ENCODE results near the gene MALSU1. TPM values are rescaled to one million over a fixed set of nuclear protein-coding genes. Genes with fewer than 3 reads are reported as not detected.
A peak's percentile ranks its signal among the peaks of the same experiment; 100 is the strongest.

The MALSU1 gene
- total and polyA plus RNA-seq, 2 of the 13 experiments (the other 11 are each of a cell fraction or from before 2014, with no cell fraction given): 72.0 to 141 TPM

GRCh38 chr7:23298885-23299769, at the start of gene MALSU1 (continued):
- peak; percentile 94 for TF ChIP-seq ARID4A (CRISPR knock-in tag; IDR thresholded peaks at IDR 0.05; ENCODE audit: borderline replicate concordance)
- TF ChIP-seq IRF2 (CRISPR knock-in tag; IDR thresholded peaks at IDR 0.05): peak; percentile 52
- TF ChIP-seq ZMYM2 (CRISPR knock-in tag; IDR thresholded peaks at IDR 0.05): peak; percentile 40; the same call in 1 of the 2 replicates
- no peak for TF ChIP-seq MBD4 (IDR thresholded peaks at IDR 0.05; ENCODE audit: borderline replicate concordance, low read length)
- TF ChIP-seq, protein P1, sequence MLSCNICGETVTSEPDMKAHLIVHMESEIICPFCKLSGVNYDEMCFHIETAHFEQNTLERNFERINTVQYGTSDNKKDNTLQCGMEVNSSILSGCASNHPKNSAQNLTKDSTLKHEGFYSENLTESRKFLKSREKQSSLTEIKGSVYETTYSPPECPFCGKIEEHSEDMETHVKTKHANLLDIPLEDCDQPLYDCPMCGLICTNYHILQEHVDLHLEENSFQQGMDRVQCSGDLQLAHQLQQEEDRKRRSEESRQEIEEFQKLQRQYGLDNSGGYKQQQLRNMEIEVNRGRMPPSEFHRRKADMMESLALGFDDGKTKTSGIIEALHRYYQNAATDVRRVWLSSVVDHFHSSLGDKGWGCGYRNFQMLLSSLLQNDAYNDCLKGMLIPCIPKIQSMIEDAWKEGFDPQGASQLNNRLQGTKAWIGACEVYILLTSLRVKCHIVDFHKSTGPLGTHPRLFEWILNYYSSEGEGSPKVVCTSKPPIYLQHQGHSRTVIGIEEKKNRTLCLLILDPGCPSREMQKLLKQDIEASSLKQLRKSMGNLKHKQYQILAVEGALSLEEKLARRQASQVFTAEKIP (CRISPR knock-in tag; IDR thresholded peaks at IDR 0.05; ENCODE audit: borderline replicate concordance): no peak
- no peak; the same call in 1 of the 2 replicates for TF ChIP-seq ISX (CRISPR knock-in tag; conservative IDR thresholded peaks at IDR 0.05)
- TF ChIP-seq ARHGAP35 (CRISPR knock-in tag; IDR thresholded peaks at IDR 0.05; ENCODE audit: borderline replicate concordance): peak; percentile 87
- no peak for TF ChIP-seq MAFK (conservative IDR thresholded peaks at IDR 0.05 in 1 of 2, IDR thresholded peaks at IDR 0.05 in 1 of 2; ENCODE audit: low read length in 2 of 2)
- TF ChIP-seq, protein P2, sequence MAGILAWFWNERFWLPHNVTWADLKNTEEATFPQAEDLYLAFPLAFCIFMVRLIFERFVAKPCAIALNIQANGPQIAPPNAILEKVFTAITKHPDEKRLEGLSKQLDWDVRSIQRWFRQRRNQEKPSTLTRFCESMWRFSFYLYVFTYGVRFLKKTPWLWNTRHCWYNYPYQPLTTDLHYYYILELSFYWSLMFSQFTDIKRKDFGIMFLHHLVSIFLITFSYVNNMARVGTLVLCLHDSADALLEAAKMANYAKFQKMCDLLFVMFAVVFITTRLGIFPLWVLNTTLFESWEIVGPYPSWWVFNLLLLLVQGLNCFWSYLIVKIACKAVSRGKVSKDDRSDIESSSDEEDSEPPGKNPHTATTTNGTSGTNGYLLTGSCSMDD (CRISPR knock-in tag; IDR thresholded peaks at IDR 0.05): no peak
- peak; percentile 86; the same call in 1 of the 2 replicates for TF ChIP-seq DR1 (CRISPR knock-in tag; IDR thresholded peaks at IDR 0.05)
- no peak for TF ChIP-seq ELK4 (CRISPR knock-in tag; IDR thresholded peaks at IDR 0.05; ENCODE audit: borderline replicate concordance)
- peak; percentile 74; the same call in 1 of the 2 replicates for TF ChIP-seq ZNF441 (CRISPR knock-in tag; IDR thresholded peaks at IDR 0.05; ENCODE audit: borderline replicate concordance)
- peak; percentile 49; the same call in 1 of the 2 replicates for TF ChIP-seq RAD21 (CRISPR knock-in tag; IDR thresholded peaks at IDR 0.05)
- peak; percentile 97 for TF ChIP-seq ZNF687 (CRISPR knock-in tag; IDR thresholded peaks at IDR 0.05)
- TF ChIP-seq PAX8 (CRISPR knock-in tag; IDR thresholded peaks at IDR 0.05; ENCODE audit: borderline replicate concordance): no peak
